ENCODE data around the gene RPS23.
A peak's percentile ranks its signal among the peaks of the same experiment; 100 is the strongest.

- no peak for TF ChIP-seq EZH2phosphoT487 (conservative IDR thresholded peaks at IDR 0.05; ENCODE audit: low read length)
- TF ChIP-seq, protein P1, sequence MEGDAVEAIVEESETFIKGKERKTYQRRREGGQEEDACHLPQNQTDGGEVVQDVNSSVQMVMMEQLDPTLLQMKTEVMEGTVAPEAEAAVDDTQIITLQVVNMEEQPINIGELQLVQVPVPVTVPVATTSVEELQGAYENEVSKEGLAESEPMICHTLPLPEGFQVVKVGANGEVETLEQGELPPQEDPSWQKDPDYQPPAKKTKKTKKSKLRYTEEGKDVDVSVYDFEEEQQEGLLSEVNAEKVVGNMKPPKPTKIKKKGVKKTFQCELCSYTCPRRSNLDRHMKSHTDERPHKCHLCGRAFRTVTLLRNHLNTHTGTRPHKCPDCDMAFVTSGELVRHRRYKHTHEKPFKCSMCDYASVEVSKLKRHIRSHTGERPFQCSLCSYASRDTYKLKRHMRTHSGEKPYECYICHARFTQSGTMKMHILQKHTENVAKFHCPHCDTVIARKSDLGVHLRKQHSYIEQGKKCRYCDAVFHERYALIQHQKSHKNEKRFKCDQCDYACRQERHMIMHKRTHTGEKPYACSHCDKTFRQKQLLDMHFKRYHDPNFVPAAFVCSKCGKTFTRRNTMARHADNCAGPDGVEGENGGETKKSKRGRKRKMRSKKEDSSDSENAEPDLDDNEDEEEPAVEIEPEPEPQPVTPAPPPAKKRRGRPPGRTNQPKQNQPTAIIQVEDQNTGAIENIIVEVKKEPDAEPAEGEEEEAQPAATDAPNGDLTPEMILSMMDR (IDR thresholded peaks at IDR 0.05; ENCODE audit: insufficient read depth, low read length, poor library complexity, severe bottlenecking) = peak; percentile 46
Measured at GRCh38 chr5:82259172-82259800, 18.9 kb downstream of the RPS23 start.

All from SU-DHL-6 (cell line).